ENCODE results near the gene SLC4A2.
"Not testable (repeated sequence)": the region's sequence is repeated elsewhere in the genome, so short reads cannot be mapped to it uniquely, and the experiment has no call there.

Gene SLC4A2

GRCh38 chr7:151059367-151060112 is at the start of gene SLC4A2:
TSS of gene SLC4A2 (plus strand) at chr7:151059589. CDS start at chr7:151061988, 2,399 bp downstream.
- Histone ChIP-seq H3K4me1 (ENCODE audit: low read length) (peaks cover 16% of the 10 kb centered on the region), H3K4me3 (ENCODE audit: low read length) (peak within 1 kb of the TSS; percentile 90), H3K9ac (ENCODE audit: low read length) (peak within 1 kb of the TSS; percentile 87), H2AFZ (ENCODE audit: low read depth, low read length) (peak within 1 kb of the TSS; percentile 49; the same call in 1 of the 2 replicates), H3K27ac (ENCODE audit: low read length) (peak within 1 kb of the TSS; percentile 72), H3K4me2 (ENCODE audit: low read length) (peak within 1 kb of the TSS; percentile 99), H3K36me3 (replicated peaks; ENCODE audit: low read depth, low read length) (peaks cover 2% of the 10 kb centered on the region), H3K79me2 (ENCODE audit: low read length) (peaks cover 26% of the 10 kb centered on the region), H4K20me1 (ENCODE audit: insufficient read depth, low read length) (peaks cover 12% of the 10 kb centered on the region), H3K27me3 (ENCODE audit: low read depth, low read length) (no peaks in the 10 kb centered on the region), H3K9me3 (ENCODE audit: insufficient read depth, low read length) (no peaks in the 10 kb centered on the region)
- TF ChIP-seq CTCF (IDR thresholded peaks at IDR 0.05; ENCODE audit: low read depth, low read length) (peak; percentile 46), EZH2phosphoT487 (IDR thresholded peaks at IDR 0.05; ENCODE audit: low read depth) (no peak)

- H3K79me2 ChIP-seq (ENCODE audit: low read length) = no peaks in the 10 kb centered on the region
- H4K20me1 ChIP-seq (ENCODE audit: insufficient read depth, low read length) = no peaks in the 10 kb centered on the region
- no peaks in the 10 kb centered on the region for H3K4me1 ChIP-seq (ENCODE audit: low read length)
- no peak overlapping the region for H3K4me3 ChIP-seq (ENCODE audit: low read length)
- H3K9ac ChIP-seq (ENCODE audit: low read length) = no peak overlapping the region
- no peak overlapping the region for H3K27ac ChIP-seq (ENCODE audit: low read length)
- H3K36me3 ChIP-seq (replicated peaks; ENCODE audit: low read depth, low read length) = no peaks in the 10 kb centered on the region
- no peak overlapping the region for H3K4me2 ChIP-seq (ENCODE audit: low read length)
- TF ChIP-seq EZH2phosphoT487 (IDR thresholded peaks at IDR 0.05; ENCODE audit: low read depth) = no peak
- no peak for TF ChIP-seq CTCF (IDR thresholded peaks at IDR 0.05; ENCODE audit: low read depth, low read length)
- H2AFZ ChIP-seq (ENCODE audit: low read depth, low read length) = no peak overlapping the region
- H3K27me3 ChIP-seq (ENCODE audit: low read depth, low read length) = no peaks in the 10 kb centered on the region
- no peaks in the 10 kb centered on the region for H3K9me3 ChIP-seq (ENCODE audit: insufficient read depth, low read length)
Measured at GRCh38 chr7:151010037-151010306, 49.4 kb upstream of the SLC4A2 start.

- Histone ChIP-seq H2AFZ (ENCODE audit: low read depth, low read length) (no peak overlapping the region), H4K20me1 (ENCODE audit: insufficient read depth, low read length) (no peaks in the 10 kb centered on the region), H3K36me3 (replicated peaks; ENCODE audit: low read depth, low read length) (no peaks in the 10 kb centered on the region), H3K27me3 (ENCODE audit: low read depth, low read length) (no peaks in the 10 kb centered on the region), H3K9ac (ENCODE audit: low read length) (no peak overlapping the region), H3K27ac (ENCODE audit: low read length) (no peak overlapping the region), H3K4me1 (ENCODE audit: low read length) (no peaks in the 10 kb centered on the region), H3K9me3 (ENCODE audit: insufficient read depth, low read length) (no peaks in the 10 kb centered on the region), H3K4me3 (ENCODE audit: low read length) (no peak overlapping the region), H3K4me2 (ENCODE audit: low read length) (no peak overlapping the region), H3K79me2 (ENCODE audit: low read length) (no peaks in the 10 kb centered on the region)
- TF ChIP-seq CTCF (IDR thresholded peaks at IDR 0.05; ENCODE audit: low read depth, low read length) (no peak), EZH2phosphoT487 (IDR thresholded peaks at IDR 0.05; ENCODE audit: low read depth) (no peak)
Measured at GRCh38 chr7:151010307-151011096, 48.9 kb upstream of the SLC4A2 start.

- H3K79me2 ChIP-seq (ENCODE audit: low read length) = no peaks in the 10 kb centered on the region
- H3K36me3 ChIP-seq (replicated peaks; ENCODE audit: low read depth, low read length) = no peaks in the 10 kb centered on the region
- H3K4me3 ChIP-seq (ENCODE audit: low read length) = no peak overlapping the region
- H3K27me3 ChIP-seq (ENCODE audit: low read depth, low read length) = no peaks in the 10 kb centered on the region
- no peak overlapping the region for H3K4me2 ChIP-seq (ENCODE audit: low read length)
- H3K27ac ChIP-seq (ENCODE audit: low read length) = no peak overlapping the region
- no peaks in the 10 kb centered on the region for H3K9me3 ChIP-seq (ENCODE audit: insufficient read depth, low read length)
- H4K20me1 ChIP-seq (ENCODE audit: insufficient read depth, low read length) = no peaks in the 10 kb centered on the region
- no peak overlapping the region for H2AFZ ChIP-seq (ENCODE audit: low read depth, low read length)
- no peaks in the 10 kb centered on the region for H3K4me1 ChIP-seq (ENCODE audit: low read length)
- H3K9ac ChIP-seq (ENCODE audit: low read length) = no peak overlapping the region
- TF ChIP-seq EZH2phosphoT487 (IDR thresholded peaks at IDR 0.05; ENCODE audit: low read depth) = no peak
- no peak for TF ChIP-seq CTCF (IDR thresholded peaks at IDR 0.05; ENCODE audit: low read depth, low read length)
Measured at GRCh38 chr7:151011097-151011409, 48.3 kb upstream of the SLC4A2 start.

GRCh38 chr7:151011616-151012015 is 47.8 kb upstream of the SLC4A2 start:
- not testable (repeated sequence) for H2AFZ ChIP-seq (ENCODE audit: low read depth, low read length); H4K20me1 ChIP-seq (ENCODE audit: insufficient read depth, low read length); H3K27me3 ChIP-seq (ENCODE audit: low read depth, low read length); H3K4me1 ChIP-seq (ENCODE audit: low read length); H3K27ac ChIP-seq (ENCODE audit: low read length); H3K79me2 ChIP-seq (ENCODE audit: low read length); H3K4me3 ChIP-seq (ENCODE audit: low read length); H3K9ac ChIP-seq (ENCODE audit: low read length); H3K9me3 ChIP-seq (ENCODE audit: insufficient read depth, low read length); H3K4me2 ChIP-seq (ENCODE audit: low read length); H3K36me3 ChIP-seq (replicated peaks; ENCODE audit: low read depth, low read length)

Measured in OCI-LY3 (cell line).